DOHH2 (cell line): ENCODE data around the gene PTPN5.

ENCODE experiments used
- EZH2phosphoT487 ChIP-seq: fragments of 200-600 bp; sonication (generic); IDR thresholded peaks from 2 replicates; pipeline ENCODE4 v1.6.1; 2017; ENCODE audit warnings: borderline replicate concordance, mild to moderate bottlenecking, antibody characterized with exemption, low read length, moderate library complexity, mixed read lengths
- TF ChIP-seq, protein P1 (sequence below): fragments of 200-600 bp; sonication (generic); IDR thresholded peaks from one replicate; pipeline ENCODE4 v1.5.1; 2014; ENCODE audit warnings: antibody characterized with exemption, mild to moderate bottlenecking, low read depth, low read length; ENCODE audit not compliant: poor library complexity, severe bottlenecking

DNA sequence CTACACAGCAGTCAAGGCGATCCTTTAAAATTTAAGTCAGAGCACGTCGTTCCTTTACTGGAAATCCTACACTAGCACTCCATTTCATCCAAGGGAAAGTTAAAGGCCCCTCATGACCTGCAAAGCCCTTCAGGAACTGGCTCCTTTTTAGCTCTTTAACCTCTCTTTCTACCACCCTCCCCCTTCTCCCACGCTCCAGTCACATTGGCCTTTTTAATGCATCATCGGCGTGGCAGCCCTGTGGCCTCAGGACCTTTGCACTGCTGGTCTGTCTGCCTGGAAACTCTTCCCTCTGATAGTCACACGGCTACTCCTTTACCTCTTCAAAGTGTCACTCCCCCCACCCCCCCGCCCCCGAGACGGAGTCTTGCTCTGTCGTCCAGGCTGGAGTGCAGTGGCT, 1.2 kb upstream of the PTPN5 start:
- TF ChIP-seq, protein P1, sequence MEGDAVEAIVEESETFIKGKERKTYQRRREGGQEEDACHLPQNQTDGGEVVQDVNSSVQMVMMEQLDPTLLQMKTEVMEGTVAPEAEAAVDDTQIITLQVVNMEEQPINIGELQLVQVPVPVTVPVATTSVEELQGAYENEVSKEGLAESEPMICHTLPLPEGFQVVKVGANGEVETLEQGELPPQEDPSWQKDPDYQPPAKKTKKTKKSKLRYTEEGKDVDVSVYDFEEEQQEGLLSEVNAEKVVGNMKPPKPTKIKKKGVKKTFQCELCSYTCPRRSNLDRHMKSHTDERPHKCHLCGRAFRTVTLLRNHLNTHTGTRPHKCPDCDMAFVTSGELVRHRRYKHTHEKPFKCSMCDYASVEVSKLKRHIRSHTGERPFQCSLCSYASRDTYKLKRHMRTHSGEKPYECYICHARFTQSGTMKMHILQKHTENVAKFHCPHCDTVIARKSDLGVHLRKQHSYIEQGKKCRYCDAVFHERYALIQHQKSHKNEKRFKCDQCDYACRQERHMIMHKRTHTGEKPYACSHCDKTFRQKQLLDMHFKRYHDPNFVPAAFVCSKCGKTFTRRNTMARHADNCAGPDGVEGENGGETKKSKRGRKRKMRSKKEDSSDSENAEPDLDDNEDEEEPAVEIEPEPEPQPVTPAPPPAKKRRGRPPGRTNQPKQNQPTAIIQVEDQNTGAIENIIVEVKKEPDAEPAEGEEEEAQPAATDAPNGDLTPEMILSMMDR = no peak
- no peak for TF ChIP-seq EZH2phosphoT487
